PC-3 (cell line): ENCODE measurements around the gene IGF1. TPM values are rescaled to one million over a fixed set of nuclear protein-coding genes. Genes with fewer than 3 reads are reported as not detected.

Experiments used
- ATAC-seq: fragments of 200-7000 bp; cut with Tn5 transposase; 2 replicates; pipeline ENCODE4 v1.9.1; 2020; ENCODE audit warnings: mild to moderate bottlenecking, moderate library complexity
- BruUV-seq: library from RNA; stranded (reverse); fragments of 400-500 nt; replicated peaks from 2 replicates; lab custom pipeline; 2021; lab: Mats Ljungman, UMichigan
- CTCF ChIA-PET: fragments of 300-600 bp; sonication (Branson Sonifier 250); formaldehyde crosslinking; loops from one replicate; lab custom pipeline; 2022; ENCODE audit warnings: antibody characterized with exemption; lab: Charles Lee
- POLR2A ChIA-PET: fragments of 300-600 bp; sonication (Branson Sonifier 250); formaldehyde crosslinking; loops from one replicate; lab custom pipeline; 2022; ENCODE audit warnings: antibody characterized with exemption; ENCODE audit not compliant: unreplicated experiment; lab: Charles Lee
- DNase-seq: peaks from one replicate; pipeline ENCODE4 v3.0.0-alpha.2; 2015
- H2AFZ ChIP-seq: fragments of 300-600 bp; sonication (generic); 2 replicates; pipeline ENCODE4 v1.6.0; 2016; ENCODE audit warnings: antibody characterized with exemption, low read length
- H3F3A ChIP-seq: fragments of 300-600 bp; sonication (generic); one replicate; pipeline ENCODE4 v1.6.0; 2017; ENCODE audit warnings: antibody characterized with exemption, low read length, control low read depth, mild to moderate bottlenecking; ENCODE audit not compliant: unreplicated experiment
- H3K27ac ChIP-seq: fragments of 300-600 bp; sonication (generic); 2 replicates; pipeline ENCODE4 v1.5.1; 2016; ENCODE audit warnings: mild to moderate bottlenecking, low read length
- H3K27me3 ChIP-seq: fragments of 300-600 bp; sonication (generic); 2 replicates; pipeline ENCODE4 v1.6.1; 2016; ENCODE audit warnings: low read length, mixed read lengths
- H3K36me3 ChIP-seq: fragments of 300-600 bp; sonication (generic); 2 replicates; pipeline ENCODE4 v1.6.1; 2016; ENCODE audit warnings: low read depth, mixed run types, low read length, mixed read lengths
- H3K4me1 ChIP-seq: fragments of 300-600 bp; sonication (generic); 2 replicates; pipeline ENCODE4 v1.5.1; 2016; ENCODE audit warnings: low read length; ENCODE audit not compliant: insufficient read depth
- H3K4me2 ChIP-seq: fragments of 300-600 bp; sonication (generic); 2 replicates; pipeline ENCODE4 v1.6.0; 2016; ENCODE audit warnings: low read length
- H3K4me3 ChIP-seq: fragments of 300-600 bp; sonication (generic); 2 replicates; pipeline ENCODE4 v1.5.1; 2016; ENCODE audit warnings: mild to moderate bottlenecking, low read length, mixed read lengths
- H3K79me2 ChIP-seq: fragments of 300-600 bp; sonication (generic); 2 replicates; pipeline ENCODE4 v1.6.1; 2017; ENCODE audit warnings: low read length, mixed read lengths
- H3K9ac ChIP-seq: fragments of 300-600 bp; sonication (generic); 2 replicates; pipeline ENCODE4 v1.6.0; 2016; ENCODE audit warnings: mild to moderate bottlenecking, low read length
- H3K9me2 ChIP-seq: fragments of 300-600 bp; sonication (generic); replicated peaks from 2 replicates; pipeline ENCODE4 v1.6.1; 2016; ENCODE audit warnings: mixed run types, low read length, mixed read lengths
- H3K9me3 ChIP-seq: fragments of 300-600 bp; sonication (generic); 2 replicates; pipeline ENCODE4 v1.6.1; 2016; ENCODE audit warnings: low read length, mixed read lengths
- H4K20me1 ChIP-seq: fragments of 300-600 bp; sonication (generic); 2 replicates; pipeline ENCODE4 v1.6.1; 2016; ENCODE audit warnings: low read length, mixed read lengths
- EZH2 ChIP-seq: fragments of 300-600 bp; sonication (generic); IDR thresholded peaks from one replicate; pipeline ENCODE4 v1.6.1; 2017; ENCODE audit warnings: antibody characterized with exemption, mild to moderate bottlenecking, low read length; ENCODE audit not compliant: unreplicated experiment
- EZH2phosphoT487 ChIP-seq: fragments of 300-600 bp; sonication (generic); IDR thresholded peaks from 2 replicates; pipeline ENCODE4 v1.6.1; 2018; ENCODE audit warnings: mild to moderate bottlenecking, antibody characterized with exemption, low read length, borderline replicate concordance
- intact Hi-C: fragments of 100-400 bp; cut with micrococcal nuclease; formaldehyde crosslinking; loops from 2 replicates; pipeline ENCODE4 v1.9.0; 2023
- total RNA-seq: library from RNA; depleted of rRNA; stranded (reverse); fragments of >200 nt; gene quantifications from 2 replicates; pipeline ENCODE4 v1.2.3, GENCODE V29; 2014
- TF ChIP-seq, protein P1 (sequence below): fragments of 300-600 bp; sonication (generic); conservative IDR thresholded peaks from 2 replicates; pipeline ENCODE4 v1.5.1; 2017; ENCODE audit warnings: antibody characterized with exemption, low read depth, mild to moderate bottlenecking, low read length

The IGF1 gene
- total RNA-seq, 1 experiment from 2014 or later = not detected

DNA sequence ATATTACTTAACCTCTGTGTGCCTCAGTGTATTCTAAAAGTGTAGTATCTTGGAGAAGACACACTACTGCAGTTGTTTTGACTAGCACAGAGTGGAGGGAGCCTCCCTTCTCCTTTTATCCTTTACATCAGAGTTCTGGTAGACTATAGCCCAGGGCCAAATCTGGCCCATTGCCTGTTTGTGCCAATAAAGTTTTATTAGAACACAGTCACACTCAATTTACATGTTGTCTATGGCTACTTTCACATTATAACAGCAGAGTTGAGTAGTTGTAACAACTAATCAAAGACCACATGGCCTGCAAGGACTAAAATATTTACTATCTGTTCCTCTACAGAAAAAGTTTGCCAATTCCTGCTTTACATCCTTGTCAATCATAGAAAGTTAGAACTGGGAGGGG is 27.7 kb upstream of the IGF1 start:
- intact Hi-C loops = no loop called here
- no peak for DNase-seq
- TF ChIP-seq EZH2phosphoT487 = no peak
- TF ChIP-seq, protein P1, sequence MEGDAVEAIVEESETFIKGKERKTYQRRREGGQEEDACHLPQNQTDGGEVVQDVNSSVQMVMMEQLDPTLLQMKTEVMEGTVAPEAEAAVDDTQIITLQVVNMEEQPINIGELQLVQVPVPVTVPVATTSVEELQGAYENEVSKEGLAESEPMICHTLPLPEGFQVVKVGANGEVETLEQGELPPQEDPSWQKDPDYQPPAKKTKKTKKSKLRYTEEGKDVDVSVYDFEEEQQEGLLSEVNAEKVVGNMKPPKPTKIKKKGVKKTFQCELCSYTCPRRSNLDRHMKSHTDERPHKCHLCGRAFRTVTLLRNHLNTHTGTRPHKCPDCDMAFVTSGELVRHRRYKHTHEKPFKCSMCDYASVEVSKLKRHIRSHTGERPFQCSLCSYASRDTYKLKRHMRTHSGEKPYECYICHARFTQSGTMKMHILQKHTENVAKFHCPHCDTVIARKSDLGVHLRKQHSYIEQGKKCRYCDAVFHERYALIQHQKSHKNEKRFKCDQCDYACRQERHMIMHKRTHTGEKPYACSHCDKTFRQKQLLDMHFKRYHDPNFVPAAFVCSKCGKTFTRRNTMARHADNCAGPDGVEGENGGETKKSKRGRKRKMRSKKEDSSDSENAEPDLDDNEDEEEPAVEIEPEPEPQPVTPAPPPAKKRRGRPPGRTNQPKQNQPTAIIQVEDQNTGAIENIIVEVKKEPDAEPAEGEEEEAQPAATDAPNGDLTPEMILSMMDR = no peak
- TF ChIP-seq EZH2 = no peak
- ChIA-PET CTCF (no interaction called here), POLR2A (no interaction called here)
- BruUV-seq = no TSS peak
- no peak overlapping the region for H3K4me3 ChIP-seq
- no peaks in the 10 kb centered on the region for H3K9me2 ChIP-seq
- no peak for ATAC-seq
- no peak overlapping the region for H3K9ac ChIP-seq
- H3K36me3 ChIP-seq = no peaks in the 10 kb centered on the region
- H3K4me1 ChIP-seq = no peaks in the 10 kb centered on the region
- no peak overlapping the region for H2AFZ ChIP-seq
- H3K9me3 ChIP-seq = 0 out of 2 replicates have a peak, but pooled peaks cover 5% of the 10 kb centered on the region
- no peaks in the 10 kb centered on the region for H3F3A ChIP-seq
- H3K79me2 ChIP-seq = no peaks in the 10 kb centered on the region
- H4K20me1 ChIP-seq = no peaks in the 10 kb centered on the region
- no peak overlapping the region for H3K4me2 ChIP-seq
- no peaks in the 10 kb centered on the region for H3K27me3 ChIP-seq
- H3K27ac ChIP-seq = no peak overlapping the region

DNA sequence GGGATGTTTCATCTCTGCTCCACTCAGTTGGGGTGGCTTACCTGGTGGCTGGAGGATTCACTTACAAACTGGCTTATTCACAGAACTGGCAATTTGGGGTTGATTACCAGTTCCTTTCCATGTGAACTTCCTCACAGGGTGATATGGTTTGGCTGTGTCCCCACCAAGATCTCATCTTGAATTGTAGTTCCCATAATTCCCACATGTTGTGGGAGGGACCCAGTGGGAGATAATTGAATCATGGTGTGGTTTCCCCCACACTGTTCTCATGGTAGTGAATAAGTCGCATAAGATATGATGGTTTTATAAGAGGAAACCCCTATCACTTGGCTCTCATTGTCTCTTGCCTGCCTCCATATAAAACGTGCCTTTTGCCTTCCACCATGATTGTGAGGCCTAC is 26.9 kb upstream of the IGF1 start:
- Histone ChIP-seq H3K4me1 (no peaks in the 10 kb centered on the region), H4K20me1 (no peaks in the 10 kb centered on the region), H3K36me3 (no peaks in the 10 kb centered on the region), H3K9ac (no peak overlapping the region), H3K27ac (no peak overlapping the region), H2AFZ (no peak overlapping the region), H3K9me3 (0 out of 2 replicates have a peak, but pooled peaks cover 5% of the 10 kb centered on the region), H3K4me3 (no peak overlapping the region), H3K9me2 (no peaks in the 10 kb centered on the region), H3K27me3 (0 out of 2 replicates have a peak, but pooled peaks cover 2% of the 10 kb centered on the region), H3K4me2 (no peak overlapping the region), H3K79me2 (no peaks in the 10 kb centered on the region), H3F3A (no peaks in the 10 kb centered on the region)
- POLR2A ChIA-PET = no interaction called here
- DNase-seq (no peak), ATAC-seq (no peak)
- CTCF ChIA-PET = no interaction called here
- intact Hi-C loops = no loop called here
- TF ChIP-seq EZH2phosphoT487 (no peak), EZH2 (no peak)
- TF ChIP-seq, protein P1 = no peak
- no TSS peak for BruUV-seq

DNA sequence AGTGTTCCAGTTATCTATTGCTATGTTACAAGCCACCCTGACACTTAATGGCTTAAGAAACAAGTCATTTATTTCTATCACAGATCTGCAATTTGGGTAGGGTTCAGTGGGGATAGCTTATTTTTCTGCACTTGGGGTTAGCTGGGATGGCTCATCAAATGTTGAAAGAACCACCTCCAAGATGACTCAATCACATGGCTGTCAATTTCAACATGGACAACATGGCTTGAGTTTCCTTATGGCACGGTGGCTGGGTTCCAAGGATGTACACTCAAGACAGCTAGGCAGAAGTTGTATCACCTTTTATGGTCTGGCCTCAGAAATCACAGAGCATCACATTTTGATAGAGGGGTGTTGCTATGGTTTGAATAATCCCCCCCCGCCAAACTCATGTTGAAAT is 24.5 kb upstream of the IGF1 start:
- Histone ChIP-seq H2AFZ (no peak overlapping the region), H3K36me3 (no peaks in the 10 kb centered on the region), H3K4me3 (no peak overlapping the region), H3K9me3 (0 out of 2 replicates have a peak, but pooled peaks cover 5% of the 10 kb centered on the region), H3K9me2 (no peaks in the 10 kb centered on the region), H3K79me2 (no peaks in the 10 kb centered on the region), H3K27me3 (peaks cover 11% of the 10 kb centered on the region; the same call in 1 of the 2 replicates), H3K4me2 (no peak overlapping the region), H3K9ac (no peak overlapping the region), H3K4me1 (no peaks in the 10 kb centered on the region), H4K20me1 (no peaks in the 10 kb centered on the region), H3K27ac (no peak overlapping the region), H3F3A (no peaks in the 10 kb centered on the region)
- TF ChIP-seq, protein P1 = no peak
- no peak for TF ChIP-seq EZH2
- TF ChIP-seq EZH2phosphoT487 = no peak
- BruUV-seq = no TSS peak
- intact Hi-C loops = no loop called here
- CTCF ChIA-PET = no interaction called here
- ATAC-seq (no peak), DNase-seq (no peak)
- POLR2A ChIA-PET = no interaction called here
